Hypothalamus (tissue), 51 donors: Measurements from ENCODE around the gene AGR2.

Source experiments
- DNase-seq, 51 donors: peaks; one replicate each; lab custom pipeline; 2025; lab: John Stamatoyannopoulos, UW

Gene AGR2

GRCh38 chr7:16743236-16743635, 61.6 kb downstream of the AGR2 start:
- no peak for DNase-seq

- DNase-seq, result no peak
Observed at GRCh38 chr7:16742547-16742946, 62.3 kb downstream of the AGR2 start.
